Measurements from ENCODE around the gene RALGAPA1. TPM values are rescaled to one million over a fixed set of nuclear protein-coding genes. Genes with fewer than 3 reads are reported as not detected.

RALGAPA1 gene
- total RNA-seq, 4 donors from 2014 or later, result 81.9 to 113 (median 99.6) TPM

- peaks cover 0 to 55% (median 0%) of the 10 kb centered on the region in 3 donors for H3K36me3 ChIP-seq
- no peaks in the 10 kb centered on the region for H3K9me3 ChIP-seq
- TF ChIP-seq EP300 (IDR thresholded peaks at IDR 0.05) (no peak), CTCF (IDR thresholded peaks at IDR 0.05) (no peak), POLR2A (IDR thresholded peaks at IDR 0.05) (no peak)
- DNase-seq (ENCODE audit: low spot score in 2 of 2), result no peak
- no peak overlapping the region for H3K4me3 ChIP-seq
- WGBS, 2 donors, result 86 to 89% methylated on average over 2 of the region's 2 CpGs
- H3K4me1 ChIP-seq, result no peaks in the 10 kb centered on the region
- H3K27ac ChIP-seq, result no peak overlapping the region
- H3K27me3 ChIP-seq, result no peaks in the 10 kb centered on the region
Observed at GRCh38 chr14:35727764-35728163, 81.3 kb downstream of the RALGAPA1 start.

GRCh38 chr14:35725930-35726329 lies 83.2 kb downstream of the RALGAPA1 start:
- WGBS, 2 donors, result 96 to 98% methylated on average over 5 of the region's 5 CpGs

GRCh38 chr14:35715079-35715478 lies 94.0 kb downstream of the RALGAPA1 start:
- Histone ChIP-seq H3K4me3 (no peak overlapping the region), H3K36me3 (peaks cover 4 to 89% (median 11%) of the 10 kb centered on the region in 3 donors)

More at GRCh38 chr14:35725930-35726329, 83.2 kb downstream of the RALGAPA1 start:
- no peak overlapping the region for H3K4me3 ChIP-seq
- peaks cover 0 to 62% (median 0%) of the 10 kb centered on the region in 3 donors for H3K36me3 ChIP-seq
- no peak for TF ChIP-seq CTCF (IDR thresholded peaks at IDR 0.05)
- TF ChIP-seq POLR2A (IDR thresholded peaks at IDR 0.05), result no peak
- no peak for TF ChIP-seq EP300 (IDR thresholded peaks at IDR 0.05)
- no peak overlapping the region for H3K27ac ChIP-seq
- DNase-seq (ENCODE audit: low spot score in 2 of 2), result no peak
- H3K27me3 ChIP-seq, result no peaks in the 10 kb centered on the region
- H3K9me3 ChIP-seq, result no peaks in the 10 kb centered on the region
- H3K4me1 ChIP-seq, result no peaks in the 10 kb centered on the region

GRCh38 chr14:35712466-35712865 lies 96.6 kb downstream of the RALGAPA1 start:
- peaks cover 4 to 84% (median 11%) of the 10 kb centered on the region in 3 donors for H3K36me3 ChIP-seq

More at GRCh38 chr14:35715079-35715478, 94.0 kb downstream of the RALGAPA1 start:
- Histone ChIP-seq H3K27ac (no peak overlapping the region), H3K27me3 (no peaks in the 10 kb centered on the region), H3K9me3 (no peaks in the 10 kb centered on the region), H3K4me1 (no peaks in the 10 kb centered on the region)
- 94 to 97% methylated on average over 1 of the region's 1 CpG for WGBS, 2 donors
- DNase-seq (ENCODE audit: low spot score in 2 of 2), result no peak
- TF ChIP-seq EP300 (IDR thresholded peaks at IDR 0.05) (no peak), POLR2A (IDR thresholded peaks at IDR 0.05) (no peak), CTCF (IDR thresholded peaks at IDR 0.05) (no peak)

GRCh38 chr14:35708062-35708461 lies 101.0 kb downstream of the RALGAPA1 start:
- no peak overlapping the region for H3K27ac ChIP-seq
- no peaks in the 10 kb centered on the region for H3K4me1 ChIP-seq
- peaks cover 0 to 63% (median 0%) of the 10 kb centered on the region in 3 donors for H3K36me3 ChIP-seq
- 100% methylated on average over 1 of the region's 1 CpG for WGBS, 2 donors
- H3K9me3 ChIP-seq, result no peaks in the 10 kb centered on the region
- DNase-seq (ENCODE audit: low spot score in 2 of 2), result no peak
- no peak overlapping the region for H3K4me3 ChIP-seq
- H3K27me3 ChIP-seq, result no peaks in the 10 kb centered on the region
- TF ChIP-seq CTCF (IDR thresholded peaks at IDR 0.05) (no peak), EP300 (IDR thresholded peaks at IDR 0.05) (no peak), POLR2A (IDR thresholded peaks at IDR 0.05) (no peak)

More at GRCh38 chr14:35712466-35712865, 96.6 kb downstream of the RALGAPA1 start:
- Histone ChIP-seq H3K9me3 (no peaks in the 10 kb centered on the region), H3K4me1 (no peaks in the 10 kb centered on the region), H3K4me3 (no peak overlapping the region), H3K27ac (no peak overlapping the region), H3K27me3 (no peaks in the 10 kb centered on the region)
- WGBS, 2 donors, result 95 to 96% methylated on average over 3 of the region's 3 CpGs
- DNase-seq (ENCODE audit: low spot score in 2 of 2), result no peak
- TF ChIP-seq CTCF (IDR thresholded peaks at IDR 0.05) (no peak), EP300 (IDR thresholded peaks at IDR 0.05) (no peak), POLR2A (IDR thresholded peaks at IDR 0.05) (no peak)
